Measurements from ENCODE around the gene GGTA1.

- no peak for TF ChIP-seq GATA2 (IDR thresholded peaks at IDR 0.05; ENCODE audit: low read depth, low read length)
- no peak for TF ChIP-seq GATA3 (IDR thresholded peaks at IDR 0.05; ENCODE audit: low read depth, low read length)
Observed at GRCh38 chr9:121434969-121435368, 64.7 kb downstream of the GGTA1 start.
